Ectodermal cell (in vitro differentiated cells): ENCODE measurements around the gene OR6A2.

Source experiments
- H3K27ac ChIP-seq: 2 replicates; pipeline ENCODE4 v1.7.0; 2013; ENCODE audit warnings: mild to moderate bottlenecking, low read depth, low read length; ENCODE audit not compliant: insufficient read depth, poor library complexity, severe bottlenecking
- H3K27me3 ChIP-seq: 2 replicates; pipeline ENCODE4 v1.7.0; 2013; ENCODE audit warnings: mild to moderate bottlenecking, low read length; ENCODE audit not compliant: insufficient read depth, control insufficient read depth, poor library complexity, severe bottlenecking
- H3K36me3 ChIP-seq: one replicate; pipeline ENCODE4 v1.7.0; 2013; ENCODE audit warnings: low read length; ENCODE audit not compliant: control insufficient read depth, insufficient read depth
- H3K4me1 ChIP-seq: one replicate; pipeline ENCODE4 v1.7.0; 2013; ENCODE audit warnings: low read length; ENCODE audit not compliant: control insufficient read depth, insufficient read depth
- H3K4me3 ChIP-seq: 2 replicates; pipeline ENCODE4 v1.7.0; 2013; ENCODE audit warnings: low read depth, low read length, control low read depth; ENCODE audit not compliant: insufficient read depth
- H3K9me3 ChIP-seq: 2 replicates; pipeline ENCODE4 v1.7.0; 2013; ENCODE audit warnings: mild to moderate bottlenecking, low read length, moderate library complexity; ENCODE audit not compliant: control insufficient read depth
- WGBS, 2 experiments: methylation state at CpG; one replicate each; pipeline ENCODE4 v1.1.7; 2013; ENCODE audit warnings: missing lambda C conversion rate in 2 of 2; 5-methylcytosine and 5-hydroxymethylcytosine counted together

The OR6A2 gene

DNA sequence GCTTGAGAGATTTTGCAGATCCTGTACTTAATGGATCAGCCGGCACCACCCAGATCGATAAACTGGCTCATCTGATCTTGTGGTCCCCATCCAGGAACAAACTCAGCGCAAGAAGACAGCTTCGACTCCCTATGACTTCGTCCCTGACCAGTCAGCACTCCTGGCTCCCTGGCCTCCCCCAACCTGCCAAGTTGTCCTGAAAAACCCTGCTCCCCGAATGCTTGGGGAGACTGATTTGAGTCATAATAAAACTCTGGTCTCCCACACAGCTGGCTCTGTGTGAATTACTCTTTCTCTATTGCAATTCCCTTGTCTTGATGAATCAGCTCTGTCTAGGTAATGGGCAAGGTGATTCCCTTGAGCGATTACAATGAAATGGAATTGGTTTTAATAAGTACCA, 57.2 kb downstream of the OR6A2 start:
- no peaks in the 10 kb centered on the region for H3K9me3 ChIP-seq
- H3K4me1 ChIP-seq = no peaks in the 10 kb centered on the region
- H3K4me3 ChIP-seq = no peak overlapping the region
- H3K36me3 ChIP-seq = no peaks in the 10 kb centered on the region
- no peak overlapping the region for H3K27ac ChIP-seq
- no peaks in the 10 kb centered on the region for H3K27me3 ChIP-seq
- WGBS, 2 experiments = 78 to 81% methylated on average over 7 of the region's 7 CpGs
